Sigmoid colon (tissue), 7 donors: Measurements from ENCODE around the gene NRF1. TPM values are rescaled to one million over a fixed set of nuclear protein-coding genes. Genes with fewer than 3 reads are reported as not detected.

Experiments
- DNase-seq: peaks from one replicate; pipeline ENCODE4 v3.0.0-alpha.2; 2019
- H3K27ac ChIP-seq, 4 donors: fragments of 200-600 bp; sonication (generic); one replicate each; pipeline ENCODE4 v1.5.1; 2016 to 2019; ENCODE audit warnings: mild to moderate bottlenecking in 1 of 4
- H3K27me3 ChIP-seq, 3 donors: fragments of 200-600 bp; sonication (generic); one replicate each; pipeline ENCODE4 v1.5.1; 2019; ENCODE audit warnings: mild to moderate bottlenecking in 1 of 3
- H3K36me3 ChIP-seq, 4 donors: fragments of 200-600 bp; sonication (generic); one replicate each; pipeline ENCODE4 v1.5.1; 2016 to 2019
- H3K4me1 ChIP-seq, 4 donors: fragments of 200-600 bp; sonication (generic); one replicate each; pipeline ENCODE4 v1.5.1; 2017 to 2019
- H3K4me3 ChIP-seq, 4 donors: fragments of 200-600 bp; sonication (generic); one replicate each; pipeline ENCODE4 v1.5.1; 2017 to 2019; ENCODE audit warnings: mild to moderate bottlenecking in 2 of 4, moderate library complexity in 1 of 4
- H3K9me3 ChIP-seq, 4 donors: fragments of 200-600 bp in 3 of 4; sonication (generic) in 3 of 4; one replicate each; pipeline versions ENCODE4 v1.5.1 to v1.6.1; 2013 to 2019
- EP300 ChIP-seq, 4 donors: sonication (generic); formaldehyde crosslinking; IDR thresholded peaks; one replicate each; pipeline ENCODE4 v1.6.1; 2017; ENCODE audit warnings: antibody characterized with exemption in 4 of 4
- POLR2A ChIP-seq, 2 donors: fragments of 450-650 bp; IDR thresholded peaks; one replicate each; pipeline ENCODE4 v1.6.1; 2016; ENCODE audit warnings: antibody characterized with exemption in 2 of 2, mild to moderate bottlenecking in 2 of 2, moderate library complexity in 2 of 2
- POLR2AphosphoS5 ChIP-seq, 4 donors: sonication (generic); formaldehyde crosslinking; IDR thresholded peaks; one replicate each; pipeline ENCODE4 v1.6.1; 2017; ENCODE audit warnings: antibody characterized with exemption in 4 of 4
- WGBS, 2 donors: extraction: QIAGEN DNeasy Blood & Tissue Kit; methylation state at CpG; one replicate each; pipeline ENCODE4 v1.1.7; 2013; 5-methylcytosine and 5-hydroxymethylcytosine counted together
- intact Hi-C: fragments of 100-400 bp; cut with DNase I; formaldehyde crosslinking; loops from one replicate; pipeline ENCODE4 v1.15.1; 2023
- polyA plus RNA-seq, 3 donors: library from polyadenylated mRNA; stranded (reverse); fragments of 200-250 nt; gene quantifications; one replicate each; pipeline ENCODE4 v1.2.3, GENCODE V29; 2013
- total RNA-seq, 4 donors: library from RNA; depleted of rRNA; stranded (reverse); fragments of >200 nt; gene quantifications; one replicate each; pipeline ENCODE4 v1.1.0, GENCODE V29; 2016
- TF ChIP-seq, protein P1 (sequence below), 4 experiments: fragments of 450-650 bp in 3 of 4; fragments of 200-600 bp in 1 of 4; IDR thresholded peaks; one replicate each; pipeline ENCODE4 v1.5.1; 2016 to 2019; ENCODE audit warnings: antibody characterized with exemption in 4 of 4, mild to moderate bottlenecking in 3 of 4, moderate library complexity in 2 of 4
- donor health status: healthy with polysubstance abuse.
- donor health status: Bipolar disorder and iron deficiency.
- donor health status: healthy.

The NRF1 gene
- total and polyA plus RNA-seq, 7 donors: 4.8 to 18.1 (median 15.0) TPM

DNA sequence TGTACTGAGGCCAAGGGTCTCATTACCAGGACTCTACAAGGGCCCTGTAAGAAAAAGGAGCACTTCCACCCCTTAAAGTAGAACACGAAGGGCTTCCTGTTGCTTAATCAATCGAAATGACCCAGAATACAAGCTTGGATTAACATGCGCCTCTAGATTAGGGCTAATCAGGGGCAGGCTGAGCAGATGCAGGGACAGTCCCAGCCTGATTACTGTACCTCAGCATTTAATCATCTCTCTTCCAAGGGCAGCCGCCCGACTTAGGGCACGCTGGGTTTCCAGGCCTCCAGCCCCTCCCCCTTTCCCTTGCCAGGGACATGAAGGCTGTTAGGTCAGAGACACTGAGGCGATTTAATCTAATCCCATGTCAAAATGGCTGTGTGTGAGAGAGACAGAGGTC, 138.6 kb downstream of the NRF1 start:
- DNase-seq: no peak
- Histone ChIP-seq H3K9me3 (no peaks in the 10 kb centered on the region), H3K27ac (no peak overlapping the region), H3K36me3 (peaks cover 0 to 38% (median 0%) of the 10 kb centered on the region in 4 donors), H3K4me3 (no peak overlapping the region), H3K4me1 (no peaks in the 10 kb centered on the region), H3K27me3 (no peaks in the 10 kb centered on the region)
- TF ChIP-seq EP300 (IDR thresholded peaks at IDR 0.05): no peak
- TF ChIP-seq, protein P1, sequence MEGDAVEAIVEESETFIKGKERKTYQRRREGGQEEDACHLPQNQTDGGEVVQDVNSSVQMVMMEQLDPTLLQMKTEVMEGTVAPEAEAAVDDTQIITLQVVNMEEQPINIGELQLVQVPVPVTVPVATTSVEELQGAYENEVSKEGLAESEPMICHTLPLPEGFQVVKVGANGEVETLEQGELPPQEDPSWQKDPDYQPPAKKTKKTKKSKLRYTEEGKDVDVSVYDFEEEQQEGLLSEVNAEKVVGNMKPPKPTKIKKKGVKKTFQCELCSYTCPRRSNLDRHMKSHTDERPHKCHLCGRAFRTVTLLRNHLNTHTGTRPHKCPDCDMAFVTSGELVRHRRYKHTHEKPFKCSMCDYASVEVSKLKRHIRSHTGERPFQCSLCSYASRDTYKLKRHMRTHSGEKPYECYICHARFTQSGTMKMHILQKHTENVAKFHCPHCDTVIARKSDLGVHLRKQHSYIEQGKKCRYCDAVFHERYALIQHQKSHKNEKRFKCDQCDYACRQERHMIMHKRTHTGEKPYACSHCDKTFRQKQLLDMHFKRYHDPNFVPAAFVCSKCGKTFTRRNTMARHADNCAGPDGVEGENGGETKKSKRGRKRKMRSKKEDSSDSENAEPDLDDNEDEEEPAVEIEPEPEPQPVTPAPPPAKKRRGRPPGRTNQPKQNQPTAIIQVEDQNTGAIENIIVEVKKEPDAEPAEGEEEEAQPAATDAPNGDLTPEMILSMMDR (IDR thresholded peaks at IDR 0.05): no peak
- no peak for TF ChIP-seq POLR2AphosphoS5 (IDR thresholded peaks at IDR 0.05)
- TF ChIP-seq POLR2A (IDR thresholded peaks at IDR 0.05): no peak
- WGBS, 2 donors: 95% methylated on average over 7 of the region's 7 CpGs
- intact Hi-C loops: no loop called here

DNA sequence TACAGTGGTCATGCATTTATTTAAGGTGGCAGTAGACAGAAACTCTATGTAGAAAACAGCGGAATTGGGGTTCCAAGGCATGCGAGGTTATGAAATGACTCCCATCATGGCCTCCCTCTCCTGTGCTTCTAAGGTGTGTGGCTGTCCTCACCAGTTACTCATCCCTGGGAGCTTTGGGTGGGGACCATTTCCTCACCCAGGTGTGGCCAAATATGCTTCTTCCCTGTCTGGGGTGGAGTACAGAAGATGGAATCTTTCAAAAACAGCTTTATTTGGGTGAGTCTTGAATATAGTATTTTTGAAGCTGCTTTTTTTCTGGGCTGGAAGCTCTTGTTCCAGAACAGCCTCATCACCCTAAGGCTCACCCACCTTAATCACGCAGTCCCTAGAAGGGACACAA, 139.0 kb downstream of the NRF1 start:
- Histone ChIP-seq H3K27me3 (no peaks in the 10 kb centered on the region), H3K4me1 (no peaks in the 10 kb centered on the region), H3K4me3 (no peak overlapping the region), H3K27ac (no peak overlapping the region), H3K36me3 (peaks cover 0 to 42% (median under 1%) of the 10 kb centered on the region in 4 donors), H3K9me3 (no peaks in the 10 kb centered on the region)
- intact Hi-C loops: no loop called here
- TF ChIP-seq POLR2A (IDR thresholded peaks at IDR 0.05) (no peak), POLR2AphosphoS5 (IDR thresholded peaks at IDR 0.05) (no peak), EP300 (IDR thresholded peaks at IDR 0.05) (no peak)
- TF ChIP-seq, protein P1 (IDR thresholded peaks at IDR 0.05): no peak
- DNase-seq: no peak
- 97 to 99% methylated on average over 3 of the region's 3 CpGs for WGBS, 2 donors

DNA sequence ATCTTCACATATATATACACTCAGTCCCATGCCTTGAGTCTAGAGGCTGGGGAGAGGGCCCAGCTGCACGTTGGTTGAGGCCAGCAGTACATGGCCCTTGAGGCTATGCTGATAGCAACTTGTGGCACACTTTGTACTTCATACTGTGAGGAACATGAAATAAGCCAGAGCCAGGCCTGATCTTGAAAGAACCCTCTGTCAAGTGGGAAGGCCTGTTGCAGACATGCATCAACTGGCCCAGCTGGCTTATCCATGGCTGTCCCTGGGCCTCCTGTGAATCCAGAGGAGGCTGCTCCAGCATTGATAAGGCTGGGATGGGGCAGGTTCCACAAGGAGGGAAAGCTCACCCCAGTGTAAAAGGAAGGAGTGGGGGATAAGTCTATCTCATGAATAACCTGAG, 140.4 kb downstream of the NRF1 start:
- Histone ChIP-seq H3K4me1 (no peaks in the 10 kb centered on the region), H3K4me3 (no peak overlapping the region), H3K9me3 (no peaks in the 10 kb centered on the region), H3K27ac (no peak overlapping the region), H3K27me3 (no peaks in the 10 kb centered on the region), H3K36me3 (peaks cover 0 to 46% (median 5%) of the 10 kb centered on the region in 4 donors)
- intact Hi-C loops: no loop called here
- 86 to 95% methylated on average over 1 of the region's 1 CpG for WGBS, 2 donors
- DNase-seq: no peak
- TF ChIP-seq, protein P1 (IDR thresholded peaks at IDR 0.05): no peak
- no peak for TF ChIP-seq EP300 (IDR thresholded peaks at IDR 0.05)
- no peak for TF ChIP-seq POLR2A (IDR thresholded peaks at IDR 0.05)
- TF ChIP-seq POLR2AphosphoS5 (IDR thresholded peaks at IDR 0.05): no peak

DNA sequence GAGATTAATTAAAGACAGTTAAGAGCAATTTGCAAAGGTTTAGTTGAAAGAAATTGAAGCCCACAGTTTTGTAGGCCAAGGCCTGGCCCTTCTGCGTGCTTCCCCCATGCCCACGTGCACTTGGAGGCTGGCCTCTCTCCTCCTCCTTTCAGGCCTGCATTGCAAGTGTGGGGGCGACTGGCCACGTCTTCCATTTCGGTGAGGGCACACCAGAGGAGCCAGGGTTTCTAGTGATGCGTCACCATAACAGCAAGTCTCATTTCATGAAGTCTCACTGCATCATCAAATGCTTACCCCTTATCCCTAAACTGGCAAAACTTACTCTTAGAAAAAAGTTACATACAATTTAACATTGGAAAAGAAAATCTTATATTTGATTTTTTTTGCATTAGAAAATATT, 141.2 kb downstream of the NRF1 start:
- H3K9me3 ChIP-seq: no peaks in the 10 kb centered on the region
- H3K4me1 ChIP-seq: no peaks in the 10 kb centered on the region
- no peaks in the 10 kb centered on the region for H3K27me3 ChIP-seq
- DNase-seq: no peak
- no peak overlapping the region for H3K4me3 ChIP-seq
- TF ChIP-seq POLR2A (IDR thresholded peaks at IDR 0.05) (no peak), POLR2AphosphoS5 (IDR thresholded peaks at IDR 0.05) (no peak), EP300 (IDR thresholded peaks at IDR 0.05) (no peak)
- TF ChIP-seq, protein P1 (IDR thresholded peaks at IDR 0.05): no peak
- H3K27ac ChIP-seq: no peak overlapping the region
- intact Hi-C loops: no loop called here
- 92 to 94% methylated on average over 6 of the region's 6 CpGs for WGBS, 2 donors
- H3K36me3 ChIP-seq: peaks cover 0 to 39% (median 8%) of the 10 kb centered on the region in 4 donors

DNA sequence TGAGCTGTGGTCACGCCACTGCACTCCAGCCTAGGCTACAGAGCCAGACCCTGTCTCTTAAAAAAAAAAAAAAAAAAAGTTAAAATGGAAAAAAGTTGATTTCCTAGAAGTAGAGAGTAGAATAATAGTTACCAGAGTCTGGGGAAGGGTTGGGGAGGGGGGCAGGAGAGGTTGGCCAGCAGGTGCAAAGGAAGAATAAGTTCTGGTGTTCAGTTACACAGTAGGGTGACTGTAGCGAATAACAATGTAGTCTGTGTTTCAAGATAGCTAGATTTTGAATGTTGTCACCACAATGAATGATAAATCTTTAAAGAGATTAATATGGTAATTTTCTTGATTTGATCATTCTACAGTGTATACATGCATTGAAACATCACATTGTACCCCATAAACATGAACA, 142.9 kb downstream of the NRF1 start:
- TF ChIP-seq POLR2AphosphoS5 (IDR thresholded peaks at IDR 0.05) (no peak), EP300 (IDR thresholded peaks at IDR 0.05) (no peak), POLR2A (IDR thresholded peaks at IDR 0.05) (no peak)
- TF ChIP-seq, protein P1 (IDR thresholded peaks at IDR 0.05): no peak
- no peak overlapping the region for H3K27ac ChIP-seq
- H3K4me3 ChIP-seq: no peak overlapping the region
- H3K4me1 ChIP-seq: no peaks in the 10 kb centered on the region
- no peaks in the 10 kb centered on the region for H3K27me3 ChIP-seq
- H3K36me3 ChIP-seq: peaks cover 0 to 29% (median 8%) of the 10 kb centered on the region in 4 donors
- no peak for DNase-seq
- intact Hi-C loops: no loop called here
- 97 to 100% methylated on average over 2 of the region's 2 CpGs for WGBS, 2 donors
- no peaks in the 10 kb centered on the region for H3K9me3 ChIP-seq
